CMK (cell line): ENCODE results near the gene WDR82.
"Not testable (repeated sequence)": the region's sequence is repeated elsewhere in the genome, so short reads cannot be mapped to it uniquely, and the experiment has no call there.

Experiments
- DNase-seq: peaks from one replicate; pipeline ENCODE4 v3.0.0-alpha.2; 2010; ENCODE audit warnings: low read depth

WDR82 gene

DNA sequence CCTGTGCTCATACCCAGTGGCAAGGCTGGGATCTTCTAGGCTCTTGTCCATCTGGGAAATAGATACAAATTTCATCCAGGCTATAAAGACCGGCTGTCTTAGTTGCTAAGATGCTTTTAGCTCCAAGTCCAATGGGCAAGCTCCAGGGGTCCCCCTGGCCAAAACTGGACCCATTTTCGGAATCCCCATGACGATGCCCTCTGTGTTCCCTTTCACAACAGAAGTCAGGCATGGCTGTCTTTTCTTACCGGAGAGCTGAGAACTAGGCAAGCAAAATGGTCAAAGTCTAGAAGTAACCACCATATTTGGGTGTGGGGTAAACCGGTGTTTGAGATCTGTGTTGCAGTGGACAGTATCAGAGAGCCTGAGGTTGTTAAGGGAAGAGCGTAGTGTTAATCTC lies 10.2 kb upstream of the WDR82 start:
- no peak for DNase-seq

GRCh38 chr3:52286777-52287110 lies 8.3 kb upstream of the WDR82 start:
- DNase-seq: no peak

DNA sequence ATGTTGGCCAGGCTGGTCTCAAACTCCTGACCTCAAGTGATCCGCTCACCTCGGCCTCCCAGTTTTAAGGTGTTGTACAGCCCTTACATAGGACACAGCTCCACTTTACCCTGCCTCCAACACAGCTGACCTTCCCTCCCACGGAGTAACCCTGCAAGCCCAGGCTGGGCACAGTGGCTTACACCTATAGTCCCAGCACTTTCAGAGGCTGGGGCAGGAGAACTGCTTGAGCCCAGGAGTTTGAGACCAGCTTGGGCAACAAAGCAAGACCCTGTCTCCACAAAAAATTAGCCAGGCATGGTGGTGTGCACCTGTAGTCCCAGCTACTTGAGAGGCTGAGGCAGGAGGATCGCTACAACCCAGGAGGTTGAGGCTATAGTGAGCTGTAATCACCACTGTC lies 5.6 kb upstream of the WDR82 start:
- not testable (repeated sequence) for DNase-seq

DNA sequence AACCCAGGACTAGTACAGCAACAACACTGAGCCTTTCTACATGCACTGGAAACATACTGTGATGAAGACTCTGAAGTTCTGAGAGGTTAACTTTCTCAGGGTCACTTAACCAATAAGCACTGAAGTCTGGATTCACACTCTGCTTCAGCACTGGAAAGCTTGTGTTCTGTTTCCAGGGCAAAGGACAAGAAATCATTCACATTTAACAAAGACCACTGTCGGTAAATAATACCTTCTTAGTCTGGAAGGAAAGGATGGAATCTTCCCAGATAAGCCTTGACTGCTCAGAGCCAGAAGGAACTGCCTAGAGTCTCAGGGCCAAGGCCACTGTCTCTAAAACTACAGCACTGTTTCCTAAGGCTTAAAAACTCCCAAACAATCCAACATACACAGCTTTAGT lies 4.9 kb upstream of the WDR82 start:
- no peak for DNase-seq

DNA sequence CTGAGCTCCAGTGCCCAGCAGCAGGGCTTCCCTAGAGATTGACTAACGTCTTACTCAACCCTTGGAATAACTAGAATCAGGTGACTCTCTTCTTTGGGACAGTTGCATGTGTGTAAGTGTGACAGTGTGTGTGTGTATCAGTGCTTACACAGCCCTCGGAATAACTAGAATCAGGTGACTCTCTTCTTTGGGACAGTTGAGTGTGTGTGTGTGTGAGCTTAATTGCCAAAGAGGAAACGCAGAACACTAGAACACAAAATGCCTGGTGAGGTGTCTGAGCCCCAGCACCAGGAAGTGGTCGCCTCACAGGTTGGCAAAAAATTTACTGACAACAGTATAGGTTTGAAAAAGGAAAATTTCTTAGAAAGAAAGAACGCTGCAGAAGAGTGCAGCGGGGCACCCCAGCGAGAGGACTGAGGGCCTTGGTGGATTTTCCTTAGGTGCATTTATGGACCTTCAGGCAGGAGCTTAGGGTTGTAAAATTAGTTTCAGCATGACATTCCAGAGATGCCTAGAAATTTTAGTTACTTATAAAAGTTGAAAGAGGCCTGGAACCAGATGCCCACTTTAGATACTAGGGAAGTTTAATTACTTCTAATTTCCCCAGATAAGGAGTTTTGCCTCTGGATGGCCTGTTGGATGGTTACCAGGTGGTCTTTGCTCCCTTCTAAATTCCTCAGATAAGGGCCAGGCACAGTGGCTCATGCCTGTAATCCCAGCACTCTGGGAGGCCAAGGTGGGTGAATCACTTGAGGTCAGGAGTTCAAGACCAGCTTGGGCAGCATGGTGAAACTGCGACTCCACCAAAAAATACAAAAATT lies 3.7 kb upstream of the WDR82 start:
- no peak for DNase-seq

DNA sequence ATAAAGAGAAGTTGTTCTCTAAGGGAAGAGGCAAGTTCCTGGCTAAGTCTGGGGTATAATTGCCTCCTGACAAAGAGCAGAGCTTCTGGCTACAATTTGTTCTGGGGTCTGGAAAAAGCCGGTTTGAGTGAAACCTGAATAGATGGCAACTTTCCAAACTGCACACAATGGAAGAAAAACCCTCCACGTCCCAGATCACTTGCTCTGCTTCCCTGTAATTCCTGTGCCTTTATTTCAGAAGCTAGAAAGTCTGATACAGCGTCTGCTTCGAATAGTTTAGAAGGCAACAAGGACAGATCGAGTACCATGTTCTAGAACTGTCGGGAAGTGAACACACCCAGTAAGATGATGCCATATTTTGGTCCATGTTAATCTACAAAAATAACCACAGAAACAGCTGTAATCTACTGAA lies 1.6 kb upstream of the WDR82 start:
- no peak for DNase-seq

DNA sequence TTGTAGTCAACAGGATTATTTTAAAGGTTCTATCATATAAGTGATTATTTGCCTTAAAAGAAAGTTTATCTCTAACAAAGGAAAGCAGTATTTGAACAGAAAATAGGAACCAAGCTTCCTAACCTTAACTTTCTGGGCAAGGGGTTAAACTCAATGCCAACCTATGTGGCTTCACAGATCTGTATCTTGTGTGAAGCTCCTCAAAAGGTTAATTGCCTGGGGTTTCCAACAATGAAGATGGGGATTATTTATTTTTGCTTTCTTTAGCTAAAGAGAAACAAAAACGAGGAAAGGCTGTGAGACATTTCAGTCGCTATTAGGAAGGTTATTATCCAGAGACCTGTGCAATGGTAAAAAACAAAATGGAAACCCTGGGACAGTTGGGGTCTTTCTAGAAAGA lies 1.1 kb upstream of the WDR82 start:
- DNase-seq: no peak

DNA sequence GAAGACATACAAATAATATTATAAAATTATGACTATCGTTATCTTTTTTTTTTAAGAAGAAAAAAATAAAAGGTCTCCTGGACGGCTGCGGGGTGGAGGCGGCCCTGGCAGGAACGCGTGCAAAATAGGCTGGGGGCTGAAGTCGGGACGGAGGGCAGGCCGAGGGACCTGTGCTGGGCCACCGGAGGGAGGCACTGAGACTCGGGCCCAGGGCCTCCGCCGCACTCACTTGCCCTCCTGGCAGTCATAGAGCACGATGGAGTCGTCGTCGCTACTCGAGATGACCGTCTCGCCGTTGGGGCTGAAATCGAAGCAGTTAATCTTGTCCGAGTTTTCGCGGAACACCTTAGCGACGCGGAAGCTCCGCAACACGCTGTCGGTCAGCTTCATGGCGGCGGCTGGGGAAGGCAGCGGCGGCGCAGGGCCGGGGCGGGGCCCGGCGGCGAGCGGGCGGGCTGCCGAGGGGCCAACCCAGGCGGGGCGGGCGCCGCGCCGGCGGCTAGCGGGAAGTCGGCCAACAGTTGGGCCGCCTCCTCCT lies 408 bp downstream of the WDR82 start:
- DNase-seq: no peak

GRCh38 chr3:52277071-52277964 lies 1.1 kb downstream of the WDR82 start:
- DNase-seq: no peak

GRCh38 chr3:52274781-52275180 lies 3.7 kb downstream of the WDR82 start:
- not testable (repeated sequence) for DNase-seq

DNA sequence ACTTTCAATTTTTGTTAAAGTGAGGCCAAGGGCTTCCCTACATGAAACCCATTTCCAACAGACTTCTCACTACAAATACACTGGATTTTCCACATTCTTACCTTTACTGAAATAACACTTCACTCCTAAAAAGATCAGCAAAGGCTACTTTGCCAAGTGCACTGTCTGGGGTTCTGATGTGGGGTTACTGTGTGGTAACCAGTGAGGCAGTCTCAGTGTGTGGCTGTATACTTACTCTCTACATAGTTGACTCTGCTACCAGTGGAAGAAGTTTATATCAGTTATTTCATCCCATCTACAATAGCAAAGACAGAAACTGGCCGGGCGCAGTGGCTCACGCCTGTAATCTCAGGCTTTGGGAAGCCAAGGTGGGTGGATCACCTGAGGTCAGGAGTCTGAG lies 5.6 kb downstream of the WDR82 start:
- no peak for DNase-seq

DNA sequence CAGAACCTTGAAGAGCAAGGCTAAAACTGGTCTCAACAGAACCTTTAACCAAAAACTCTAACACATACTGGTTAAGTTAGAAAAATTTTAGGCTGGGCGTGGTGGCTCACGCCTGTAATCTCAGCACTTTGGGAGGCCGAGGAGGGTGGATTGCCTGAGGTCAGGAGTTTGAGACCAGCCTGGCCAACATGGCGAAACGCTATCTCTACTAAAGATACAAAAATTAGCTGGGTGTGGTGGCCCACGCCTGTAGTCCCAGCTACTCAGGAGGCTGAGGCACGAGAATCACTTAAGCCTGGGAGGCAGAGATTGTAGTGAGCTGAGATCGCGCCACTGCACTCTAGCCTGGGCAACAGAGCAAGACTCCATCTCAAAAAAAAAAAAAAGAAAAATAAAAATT lies 6.3 kb downstream of the WDR82 start:
- not testable (repeated sequence) for DNase-seq

GRCh38 chr3:52270252-52270754 lies 8.1 kb downstream of the WDR82 start:
- no peak for DNase-seq

- DNase-seq: no peak
These were observed 8.7 kb downstream of the WDR82 start for GRCh38 chr3:52269776-52270175.

DNA sequence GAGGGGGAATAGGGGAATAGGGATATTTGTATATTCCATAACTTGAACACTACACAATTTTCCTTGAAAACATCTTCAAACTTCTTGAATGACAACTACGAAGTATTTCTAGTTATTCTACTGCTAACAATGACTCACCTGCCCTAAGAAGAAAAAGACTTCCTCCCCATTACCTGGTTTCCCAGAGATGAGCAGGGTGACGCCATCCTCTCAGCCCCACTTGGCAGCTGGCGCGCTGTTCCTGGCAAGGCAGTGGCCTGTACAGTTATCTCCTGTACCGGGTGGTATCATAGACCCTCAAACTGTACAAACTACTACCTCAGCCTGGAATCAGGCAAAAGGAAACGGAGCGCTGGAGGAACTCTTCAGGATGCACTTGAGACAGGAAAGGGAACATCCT lies 10.4 kb downstream of the WDR82 start:
- DNase-seq: no peak

GRCh38 chr3:52265387-52265786 lies 13.1 kb downstream of the WDR82 start:
- DNase-seq: no peak

- DNase-seq: no peak
These were observed 16.0 kb downstream of the WDR82 start for GRCh38 chr3:52262447-52262846.

GRCh38 chr3:52259448-52259847 lies 19.0 kb downstream of the WDR82 start:
- no peak for DNase-seq

DNA sequence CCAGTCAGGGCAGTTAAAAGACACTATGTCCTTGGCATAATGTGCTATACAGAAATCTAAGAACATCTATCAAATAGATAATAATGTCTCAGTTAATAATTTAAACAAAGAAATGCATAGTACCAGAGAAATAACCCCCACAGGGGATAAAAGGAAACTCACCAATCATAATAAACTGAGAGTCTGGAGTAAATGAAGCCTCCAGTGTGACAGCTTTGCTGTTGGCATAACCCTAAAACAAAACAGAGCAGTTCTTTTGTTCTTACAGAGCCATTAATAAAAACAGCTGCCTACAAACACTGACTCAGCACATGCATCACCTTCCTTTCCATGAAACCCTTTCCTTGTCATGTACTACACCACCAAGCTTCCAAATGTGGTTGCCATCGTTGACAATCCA lies 19.4 kb downstream of the WDR82 start:
- no peak for DNase-seq

- DNase-seq: no peak
These were observed 20.5 kb downstream of the WDR82 start for GRCh38 chr3:52257911-52258310.

GRCh38 chr3:52256622-52257021 lies 21.8 kb downstream of the WDR82 start:
- DNase-seq: no peak

- DNase-seq: no peak
These were observed 22.3 kb downstream of the WDR82 start for GRCh38 chr3:52256159-52256558.

DNA sequence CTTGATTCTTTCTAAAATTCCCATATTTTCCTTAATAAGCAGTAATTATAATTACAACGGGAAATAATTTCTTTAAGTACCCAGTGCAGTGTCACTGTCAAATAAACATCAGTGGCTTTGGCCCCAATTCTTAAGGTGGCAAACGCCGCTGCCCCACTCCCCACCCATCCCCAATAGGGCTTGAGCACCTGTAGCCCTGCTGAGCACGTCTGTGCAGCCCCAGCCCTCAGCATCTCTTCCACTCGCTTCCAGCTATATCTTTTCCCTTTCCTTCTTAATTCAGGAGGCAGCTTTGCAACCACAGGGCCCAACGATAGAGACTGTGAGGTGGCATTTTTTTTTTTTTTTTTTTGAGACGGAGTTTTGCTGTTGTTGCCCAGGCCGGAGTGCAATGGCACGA lies 23.8 kb downstream of the WDR82 start:
- DNase-seq: no peak
